A549 (cell line): Measurements from ENCODE around the gene HS6ST3.

Experiments
- EP300 ChIP-seq, 2 experiments: fragments of >200 bp; sonication (Bioruptor Twin); formaldehyde crosslinking; IDR thresholded peaks; 2 replicates in 1 of 2; 3 replicates in 1 of 2; pipeline ENCODE4 v1.6.1; 2016 to 2017
- SREBF2 ChIP-seq: fragments of 450-650 bp; IDR thresholded peaks from 2 replicates; pipeline ENCODE4 v1.6.1; 2014; ENCODE audit warnings: mild to moderate bottlenecking, moderate library complexity
- ZC3H11A ChIP-seq: fragments of 450-650 bp; IDR thresholded peaks from 2 replicates; pipeline ENCODE4 v1.6.1; 2014; ENCODE audit warnings: antibody characterized with exemption, mild to moderate bottlenecking
- TF ChIP-seq, protein P1 (sequence below): fragments of >200 bp; sonication (Bioruptor Twin); formaldehyde crosslinking; IDR thresholded peaks from 3 replicates; pipeline ENCODE4 v1.5.1; 2016

DNA sequence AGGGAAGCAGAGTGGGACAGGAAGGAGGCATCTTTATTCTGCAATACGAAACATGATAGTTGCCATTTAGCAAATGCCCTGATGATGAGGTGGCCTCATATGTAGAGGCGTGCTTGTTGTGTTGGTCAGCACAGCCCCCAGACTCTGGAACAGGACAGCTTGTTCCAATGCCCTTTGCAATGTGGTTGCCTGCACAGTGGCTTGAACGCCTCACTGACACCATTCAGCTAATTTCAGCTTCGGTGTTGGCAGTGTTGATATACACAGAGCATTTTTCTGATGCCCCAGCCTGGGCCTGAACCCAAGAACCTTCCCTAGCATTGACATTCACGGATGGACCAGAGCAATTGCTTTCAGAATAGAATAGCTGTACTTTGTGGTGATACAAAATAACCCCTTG, 133.3 kb downstream of the HS6ST3 start:
- TF ChIP-seq, protein P1, sequence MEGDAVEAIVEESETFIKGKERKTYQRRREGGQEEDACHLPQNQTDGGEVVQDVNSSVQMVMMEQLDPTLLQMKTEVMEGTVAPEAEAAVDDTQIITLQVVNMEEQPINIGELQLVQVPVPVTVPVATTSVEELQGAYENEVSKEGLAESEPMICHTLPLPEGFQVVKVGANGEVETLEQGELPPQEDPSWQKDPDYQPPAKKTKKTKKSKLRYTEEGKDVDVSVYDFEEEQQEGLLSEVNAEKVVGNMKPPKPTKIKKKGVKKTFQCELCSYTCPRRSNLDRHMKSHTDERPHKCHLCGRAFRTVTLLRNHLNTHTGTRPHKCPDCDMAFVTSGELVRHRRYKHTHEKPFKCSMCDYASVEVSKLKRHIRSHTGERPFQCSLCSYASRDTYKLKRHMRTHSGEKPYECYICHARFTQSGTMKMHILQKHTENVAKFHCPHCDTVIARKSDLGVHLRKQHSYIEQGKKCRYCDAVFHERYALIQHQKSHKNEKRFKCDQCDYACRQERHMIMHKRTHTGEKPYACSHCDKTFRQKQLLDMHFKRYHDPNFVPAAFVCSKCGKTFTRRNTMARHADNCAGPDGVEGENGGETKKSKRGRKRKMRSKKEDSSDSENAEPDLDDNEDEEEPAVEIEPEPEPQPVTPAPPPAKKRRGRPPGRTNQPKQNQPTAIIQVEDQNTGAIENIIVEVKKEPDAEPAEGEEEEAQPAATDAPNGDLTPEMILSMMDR: no peak
- no peak for TF ChIP-seq ZC3H11A
- TF ChIP-seq EP300 (IDR thresholded peaks at IDR 0.05): no peak
- no peak for TF ChIP-seq SREBF2
